B cell (primary cell): ENCODE measurements around the gene ALMS1. TPM values are rescaled to one million over a fixed set of nuclear protein-coding genes. Genes with fewer than 3 reads are reported as not detected.
"Not testable (repeated sequence)": the region's sequence is repeated elsewhere in the genome, so short reads cannot be mapped to it uniquely, and the experiment has no call there.

Source experiments
- ATAC-seq: fragments of 200-7000 bp; cut with Tn5 transposase; one replicate; pipeline ENCODE4 v1.10.0; 2021; ENCODE audit warnings: low read depth, mild to moderate bottlenecking, moderate number of reproducible peaks, moderate library complexity
- CTCF ChIA-PET: fragments of 350-600 bp; sonication (Branson Sonifier 250); formaldehyde crosslinking; loops from one replicate; lab custom pipeline; 2021; ENCODE audit warnings: antibody characterized with exemption, inconsistent platforms; lab: Charles Lee
- POLR2A ChIA-PET: fragments of 350-600 bp; sonication (Branson Sonifier 250); formaldehyde crosslinking; loops from one replicate; lab custom pipeline; 2021; ENCODE audit warnings: antibody characterized with exemption; lab: Charles Lee
- DNase-seq: peaks from one replicate; pipeline ENCODE4 v3.0.0; 2013
- H2AFZ ChIP-seq: 2 replicates; pipeline ENCODE4 v1.6.1; 2012; ENCODE audit warnings: mild to moderate bottlenecking, low read depth, low read length; ENCODE audit not compliant: insufficient read depth, poor library complexity, severe bottlenecking
- H3K27ac ChIP-seq, 2 donors: 1 replicate in 1 of 2; 2 replicates in 1 of 2; pipeline ENCODE4 v1.5.1; 2012 to 2013; ENCODE audit warnings: low read length in 2 of 2, mild to moderate bottlenecking in 2 of 2, moderate library complexity in 1 of 2
- H3K27me3 ChIP-seq, 4 experiments: fragments of 200-600 bp in 1 of 4; sonication (generic) in 1 of 4; replicated peaks in 1 of 4; 1 replicate in 2 of 4; 2 replicates in 2 of 4; pipeline versions ENCODE4 v1.6.1 to v1.7.0; 2013 to 2016; ENCODE audit warnings: low read length in 3 of 4, mild to moderate bottlenecking in 2 of 4, mixed read lengths in 1 of 4, moderate library complexity in 1 of 4; ENCODE audit not compliant: insufficient read depth in 4 of 4, control insufficient read depth in 3 of 4; ENCODE audit errors: control extremely low read depth in 1 of 4
- H3K36me3 ChIP-seq, 2 experiments: replicated peaks in 1 of 2; 1 replicate in 1 of 2; 2 replicates in 1 of 2; pipeline versions ENCODE4 v1.6.1 to v1.7.1; 2013; ENCODE audit warnings: low read length in 1 of 2; ENCODE audit not compliant: insufficient read depth in 2 of 2, control insufficient read depth in 1 of 2; ENCODE audit errors: control extremely low read depth in 1 of 2, extremely low read depth in 1 of 2
- H3K4me1 ChIP-seq, 2 donors: fragments of 200-600 bp in 1 of 2; sonication (generic) in 1 of 2; 1 replicate in 1 of 2; 2 replicates in 1 of 2; pipeline versions ENCODE4 v1.5.1 to v1.6.1; 2013 to 2017; ENCODE audit warnings: low read length in 2 of 2; ENCODE audit not compliant: control insufficient read depth in 2 of 2, insufficient read depth in 2 of 2
- H3K4me2 ChIP-seq: replicated peaks from 2 replicates; pipeline ENCODE3; 2012; ENCODE audit warnings: mild to moderate bottlenecking, low read depth, low read length; ENCODE audit not compliant: poor library complexity, severe bottlenecking
- H3K4me3 ChIP-seq, 5 experiments: fragments of 200-600 bp in 1 of 5; sonication (generic) in 1 of 5; 1 replicate in 3 of 5; 2 replicates in 2 of 5; pipeline versions ENCODE4 v1.5.1 to v1.7.0; 2011 to 2016; ENCODE audit warnings: low read length in 4 of 5, mild to moderate bottlenecking in 4 of 5, low read depth in 2 of 5, control low read depth in 1 of 5, moderate library complexity in 1 of 5; ENCODE audit not compliant: insufficient read depth in 1 of 5; ENCODE audit errors: control extremely low read depth in 1 of 5, extremely low read depth in 1 of 5
- H3K79me2 ChIP-seq: fragments of 200-600 bp; sonication (generic); one replicate; pipeline ENCODE4 v1.6.0; 2016; ENCODE audit warnings: low read length; ENCODE audit not compliant: control insufficient read depth, insufficient read depth
- H3K9ac ChIP-seq: fragments of 200-600 bp; sonication (generic); 2 replicates; pipeline ENCODE4 v1.6.1; 2017; ENCODE audit warnings: mild to moderate bottlenecking, low read length, moderate library complexity
- H3K9me3 ChIP-seq, 3 donors: one replicate each; pipeline versions ENCODE4 v1.6.1 to v1.7.1; 2013; ENCODE audit warnings: low read length in 2 of 3; ENCODE audit not compliant: control insufficient read depth in 2 of 3, insufficient read depth in 1 of 3; ENCODE audit errors: control extremely low read depth in 1 of 3
- H4K20me1 ChIP-seq: 2 replicates; pipeline ENCODE4 v1.6.0; 2012; ENCODE audit warnings: mild to moderate bottlenecking, low read length; ENCODE audit not compliant: insufficient read depth, control insufficient read depth, poor library complexity, severe bottlenecking
- H3K27ac Mint-ChIP-seq: one replicate; pipeline ENCODE4 v1.8.0; 2021; ENCODE audit warnings: mixed read lengths
- H3K27me3 Mint-ChIP-seq: one replicate; pipeline ENCODE4 v1.8.0; 2021; ENCODE audit warnings: mixed read lengths
- H3K4me1 Mint-ChIP-seq: one replicate; pipeline ENCODE4 v1.8.0; 2021; ENCODE audit warnings: mixed read lengths
- H3K4me3 Mint-ChIP-seq: one replicate; pipeline ENCODE4 v1.8.0; 2021; ENCODE audit warnings: mixed read lengths
- H3K9me3 Mint-ChIP-seq: one replicate; pipeline ENCODE4 v1.8.0; 2022; ENCODE audit warnings: mixed read lengths; ENCODE audit not compliant: insufficient read depth
- CTCF ChIP-seq: fragments of 200-600 bp; IDR thresholded peaks from one replicate; pipeline ENCODE4 v1.8.0; 2022; ENCODE audit warnings: antibody characterized with exemption, mild to moderate bottlenecking
- EZH2 ChIP-seq: IDR thresholded peaks from 2 replicates; pipeline ENCODE4 v1.6.1; 2012; ENCODE audit warnings: borderline replicate concordance, low read depth, mild to moderate bottlenecking, moderate library complexity, low read length; ENCODE audit not compliant: insufficient read depth, poor library complexity, severe bottlenecking
- WGBS: methylation state at CpG from one replicate; pipeline ENCODE4 v1.1.5; 2013; ENCODE audit warnings: missing lambda C conversion rate; ENCODE audit not compliant: insufficient coverage; 5-methylcytosine and 5-hydroxymethylcytosine counted together
- intact Hi-C: fragments of 100-400 bp; cut with micrococcal nuclease; formaldehyde crosslinking; loops from one replicate; pipeline ENCODE4 v1.10.0; 2022
- polyA plus RNA-seq: library from polyadenylated mRNA; depleted of rRNA; stranded (reverse); fragments of >200 nt; gene quantifications from 2 replicates; pipeline ENCODE4 v1.2.3, GENCODE V29; 2012
- total RNA-seq, 2 donors: library from RNA; stranded (reverse); fragments of 120-200 nt in 1 of 2; gene quantifications; 1 replicate in 1 of 2; 2 replicates in 1 of 2; pipeline versions ENCODE4 v1.2.3 to v1.2.4, GENCODE V29; 2013 to 2022

Gene ALMS1
- total and polyA plus RNA-seq, 2 donors (not counting 1 experiment from before 2014, with no cell fraction given) = 4.8 to 32.1 TPM

- intact Hi-C loops = no loop called here
- H4K20me1 ChIP-seq = no peaks in the 10 kb centered on the region
- POLR2A ChIA-PET = no interaction called here
Observed at GRCh38 chr2:73614997-73615396, 229.4 kb downstream of the ALMS1 start.

GRCh38 chr2:73619925-73620324 lies 234.3 kb downstream of the ALMS1 start:
- CTCF ChIA-PET = not testable (repeated sequence)

More at GRCh38 chr2:73614997-73615396, 229.4 kb downstream of the ALMS1 start:
- DNase-seq (no peak), ATAC-seq (no peak)
- Mint-ChIP-seq H3K9me3 (no peaks in the 10 kb centered on the region), H3K27ac (no peak overlapping the region), H3K4me3 (no peak overlapping the region), H3K4me1 (no peaks in the 10 kb centered on the region), H3K27me3 (no peaks in the 10 kb centered on the region)
- Histone ChIP-seq H3K36me3 (no peaks in the 10 kb centered on the region), H3K4me3 (no peak overlapping the region), H3K4me1 (no peaks in the 10 kb centered on the region), H3K9me3 (no peaks in the 10 kb centered on the region), H3K79me2 (no peaks in the 10 kb centered on the region), H3K27me3 (no peaks in the 10 kb centered on the region), H2AFZ (no peak overlapping the region), H3K9ac (no peak overlapping the region), H3K4me2 (no peak overlapping the region), H3K27ac (no peak overlapping the region)
- CTCF ChIA-PET = no interaction called here
- no peak for TF ChIP-seq EZH2
- no peak for TF ChIP-seq CTCF

GRCh38 chr2:73624036-73624435 lies 238.4 kb downstream of the ALMS1 start:
- H3K4me3 ChIP-seq, ATAC-seq, H3K27ac Mint-ChIP-seq, H2AFZ ChIP-seq, POLR2A ChIA-PET, CTCF ChIA-PET, H3K27ac ChIP-seq, H3K27me3 ChIP-seq, H3K27me3 Mint-ChIP-seq, H3K4me1 Mint-ChIP-seq, H4K20me1 ChIP-seq, H3K4me3 Mint-ChIP-seq, intact Hi-C loops, H3K9me3 ChIP-seq, H3K4me1 ChIP-seq, H3K4me2 ChIP-seq, DNase-seq, H3K9ac ChIP-seq, H3K79me2 ChIP-seq, H3K36me3 ChIP-seq, H3K9me3 Mint-ChIP-seq: not testable (repeated sequence)

More at GRCh38 chr2:73619925-73620324, 234.3 kb downstream of the ALMS1 start:
- H3K9me3 Mint-ChIP-seq, H3K4me1 ChIP-seq, H3K4me3 Mint-ChIP-seq, H3K79me2 ChIP-seq, H3K27me3 ChIP-seq, ATAC-seq, H3K27ac Mint-ChIP-seq, DNase-seq, intact Hi-C loops, POLR2A ChIA-PET, H3K4me2 ChIP-seq, H4K20me1 ChIP-seq, H3K9me3 ChIP-seq, H3K4me1 Mint-ChIP-seq, H2AFZ ChIP-seq, H3K4me3 ChIP-seq, H3K27me3 Mint-ChIP-seq, H3K36me3 ChIP-seq, H3K27ac ChIP-seq, H3K9ac ChIP-seq: not testable (repeated sequence)
- 100% methylated on average over 1 of the region's 3 CpGs for WGBS
